ENCODE data around the gene WDR75.

- TF ChIP-seq CTCF (conservative IDR thresholded peaks at IDR 0.05; ENCODE audit: low read length) (no peak), EZH2phosphoT487 (IDR thresholded peaks at IDR 0.05; ENCODE audit: borderline replicate concordance, low read depth, low read length) (no peak)
Observed at GRCh38 chr2:189502714-189503113, 61.4 kb downstream of the WDR75 start.

Measured in OCI-LY7 (cell line).